Colonic mucosa (tissue), 4 donors: ENCODE results near the gene ZNF385B. TPM values are rescaled to one million over a fixed set of nuclear protein-coding genes. Genes with fewer than 3 reads are reported as not detected.
A peak's percentile ranks its signal among the peaks of the same experiment; 100 is the strongest.

Source experiments
- DNase-seq: peaks from one replicate; pipeline ENCODE4 v3.0.0-alpha.2; 2020
- H3K27ac ChIP-seq: fragments of 200-600 bp; one replicate; pipeline ENCODE4 v1.8.0; 2021
- H3K27me3 ChIP-seq: fragments of 200-600 bp; one replicate; pipeline ENCODE4 v1.8.0; 2021
- H3K36me3 ChIP-seq: fragments of 200-600 bp; one replicate; pipeline ENCODE4 v1.8.0; 2021
- H3K4me1 ChIP-seq: fragments of 200-600 bp; one replicate; pipeline ENCODE4 v1.8.0; 2021; ENCODE audit warnings: mild to moderate bottlenecking
- H3K4me3 ChIP-seq: fragments of 200-600 bp; one replicate; pipeline ENCODE4 v1.8.0; 2021
- H3K9ac ChIP-seq, 2 donors: one replicate each; pipeline ENCODE4 v1.7.0; 2013; ENCODE audit warnings: control low read depth in 2 of 2, low read depth in 2 of 2, low read length in 2 of 2
- H3K9me3 ChIP-seq: fragments of 200-600 bp; one replicate; pipeline ENCODE4 v1.8.0; 2021
- CTCF ChIP-seq: fragments of 200-600 bp; IDR thresholded peaks from one replicate; pipeline ENCODE4 v1.8.0; 2022; ENCODE audit warnings: antibody characterized with exemption, mild to moderate bottlenecking
- intact Hi-C: fragments of 100-400 bp; cut with DNase I; formaldehyde crosslinking; loops from one replicate; pipeline ENCODE4 v1.14.1; 2022
- microRNA-seq: library from miRNA; unstranded; fragments of <30 nt; microRNA quantifications from one replicate; pipeline ENCODE4, GENCODE V29; 2019
- total RNA-seq, 2 donors: library from RNA; stranded (reverse); fragmentation: NEBNext Ultra II Directional in 1 of 2; extraction: Animal tissue kit (Norgen Biotek cat#: 25700) in 1 of 2; gene quantifications; one replicate each; pipeline ENCODE4 v1.2.1, GENCODE V29; 2021
- donor health status: healthy.
- donor health status: DM: no; HTN: no; CAD: no.
- donor health status: DM: no; HTN: no; CAD: no.

ZNF385B gene
- total RNA-seq, 2 donors from 2014 or later = 0.10 to 0.69 TPM

- no peak for TF ChIP-seq CTCF
- no peaks in the 10 kb centered on the region for H3K36me3 ChIP-seq
- H3K4me1 ChIP-seq = no peaks in the 10 kb centered on the region
- H3K27me3 ChIP-seq = no peaks in the 10 kb centered on the region
- no peak overlapping the region for H3K27ac ChIP-seq
- H3K9ac ChIP-seq = no peak overlapping the region
- H3K9me3 ChIP-seq = no peaks in the 10 kb centered on the region
- DNase-seq = no peak
- no peak overlapping the region for H3K4me3 ChIP-seq
- intact Hi-C loops = loop anchor here (10.0 kb wide), 1 partner anchor 197 kb away; no protein-coding TSS in a partner anchor
Measured at GRCh38 chr2:179412112-179412511, 449.3 kb downstream of the ZNF385B start.

GRCh38 chr2:179410552-179411356 lies 450.7 kb downstream of the ZNF385B start:
- intact Hi-C loops = loop anchor here (10.0 kb wide), 1 partner anchor 196 kb away; no protein-coding TSS in a partner anchor
- Histone ChIP-seq H3K9me3 (no peaks in the 10 kb centered on the region), H3K9ac (no peak overlapping the region), H3K4me3 (no peak overlapping the region), H3K27me3 (no peaks in the 10 kb centered on the region), H3K4me1 (no peaks in the 10 kb centered on the region), H3K36me3 (no peaks in the 10 kb centered on the region), H3K27ac (no peak overlapping the region)
- DNase-seq = peak; percentile 38
- TF ChIP-seq CTCF = peak; percentile 56

DNA sequence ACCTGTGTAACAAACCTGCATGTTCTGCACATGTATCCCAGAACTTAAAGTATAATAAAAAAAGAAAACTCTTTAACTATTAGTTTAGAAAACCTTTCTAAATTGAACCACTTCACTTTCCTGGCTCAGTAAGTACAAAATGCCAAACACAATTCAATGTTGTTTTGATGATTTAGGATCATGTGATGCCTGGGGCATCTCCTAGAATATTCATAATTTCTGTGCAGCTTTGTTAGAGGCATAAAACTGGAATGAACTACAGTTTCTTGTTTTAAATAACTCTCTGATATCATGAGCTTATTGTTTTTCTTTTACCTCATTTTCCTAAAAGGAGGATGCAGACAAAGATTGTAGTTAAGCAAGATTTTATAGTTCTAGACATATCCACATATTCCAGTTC lies 457.8 kb downstream of the ZNF385B start:
- Histone ChIP-seq H3K27me3 (no peaks in the 10 kb centered on the region), H3K27ac (no peak overlapping the region), H3K4me3 (no peak overlapping the region), H3K9ac (no peak overlapping the region), H3K36me3 (no peaks in the 10 kb centered on the region), H3K4me1 (no peaks in the 10 kb centered on the region), H3K9me3 (no peaks in the 10 kb centered on the region)
- intact Hi-C loops = no loop called here
- no peak for DNase-seq
- no peak for TF ChIP-seq CTCF

- H3K4me3 ChIP-seq = no peak overlapping the region
- no peaks in the 10 kb centered on the region for H3K4me1 ChIP-seq
- H3K9ac ChIP-seq = no peak overlapping the region
- H3K36me3 ChIP-seq = no peaks in the 10 kb centered on the region
- H3K9me3 ChIP-seq = no peaks in the 10 kb centered on the region
- DNase-seq = no peak
- no peak overlapping the region for H3K27ac ChIP-seq
- intact Hi-C loops = no loop called here
- TF ChIP-seq CTCF = no peak
- H3K27me3 ChIP-seq = no peaks in the 10 kb centered on the region
Measured at GRCh38 chr2:179393481-179393880, 467.9 kb downstream of the ZNF385B start.

Small RNA genes within 50 kb of the gene (microRNA-seq; reads per million reads assigned to microRNA genes)
- not detected for gene MIR1258

Other genes with a start within 250 kb of the ZNF385B start
- gene CWC22, start 145.7 kb upstream of the ZNF385B start, total RNA-seq = 10 to 100 TPM; 13.4 to 18.4 TPM